HL-60 (cell line): ENCODE measurements around the gene ATP7A.

Source experiments
- DNase-seq, 2 experiments: peaks; one replicate each; pipeline ENCODE4 v3.0.0-alpha.2; 2010 to 2020; ENCODE audit warnings: low read depth in 1 of 2, low spot score in 1 of 2
- H3K27ac ChIP-seq: fragments of 250-450 bp; sonication (Bioruptor Pico); replicated peaks from 2 replicates; pipeline ENCODE4 v1.5.1; 2020; ENCODE audit warnings: mild to moderate bottlenecking, moderate library complexity
- H3K27me3 ChIP-seq: fragments of 250-450 bp; sonication (Bioruptor Pico); 2 replicates; pipeline ENCODE4 v1.5.1; 2021; ENCODE audit warnings: mild to moderate bottlenecking, moderate library complexity; ENCODE audit not compliant: insufficient read depth, poor library complexity, severe bottlenecking
- H3K4me3 ChIP-seq: replicated peaks from 2 replicates; pipeline ENCODE4 v1.5.1; 2011; ENCODE audit warnings: mild to moderate bottlenecking, control low read depth, low read length; ENCODE audit not compliant: insufficient read depth
- CTCF ChIP-seq: IDR thresholded peaks from one replicate; pipeline ENCODE4 v1.5.1; 2011; ENCODE audit warnings: low read length, control low read depth, inconsistent platforms; ENCODE audit not compliant: insufficient read depth
- GABPA ChIP-seq: IDR thresholded peaks from 2 replicates; pipeline ENCODE4 v1.6.1; 2012; ENCODE audit warnings: low read depth
- POLR2AphosphoS5 ChIP-seq: IDR thresholded peaks from 2 replicates; pipeline ENCODE4 v1.6.1; 2012; ENCODE audit warnings: low read depth
- REST ChIP-seq: IDR thresholded peaks from 2 replicates; pipeline ENCODE4 v1.6.1; 2012; ENCODE audit warnings: low read depth; ENCODE audit not compliant: insufficient replicate concordance
- SPI1 ChIP-seq: IDR thresholded peaks from 2 replicates; pipeline ENCODE4 v1.6.1; 2012; ENCODE audit warnings: low read depth, mild to moderate bottlenecking, borderline replicate concordance

Gene ATP7A

GRCh38 chrX:77945910-77946545 lies 35.5 kb downstream of the ATP7A start:
- no peak overlapping the region for H3K4me3 ChIP-seq
- no peak for TF ChIP-seq SPI1
- TF ChIP-seq POLR2AphosphoS5, result no peak
- TF ChIP-seq REST, result no peak
- no peak for TF ChIP-seq GABPA
- no peaks in the 10 kb centered on the region for H3K27me3 ChIP-seq
- DNase-seq, result no peak
- H3K27ac ChIP-seq, result no peak overlapping the region

GRCh38 chrX:77946571-77946970 lies 36.1 kb downstream of the ATP7A start:
- DNase-seq, result no peak
- Histone ChIP-seq H3K27me3 (no peaks in the 10 kb centered on the region), H3K4me3 (no peak overlapping the region), H3K27ac (no peak overlapping the region)
- TF ChIP-seq CTCF, result no peak
- TF ChIP-seq POLR2AphosphoS5, result no peak
- no peak for TF ChIP-seq GABPA
- TF ChIP-seq REST, result no peak
- TF ChIP-seq SPI1, result no peak

GRCh38 chrX:77949840-77950239 lies 39.3 kb downstream of the ATP7A start:
- no peak overlapping the region for H3K27ac ChIP-seq

More at GRCh38 chrX:77949840-77950239, 39.3 kb downstream of the ATP7A start:
- DNase-seq, result no peak
- TF ChIP-seq CTCF (no peak), SPI1 (no peak), REST (no peak), POLR2AphosphoS5 (no peak), GABPA (no peak)
- H3K27me3 ChIP-seq, result no peaks in the 10 kb centered on the region
- no peak overlapping the region for H3K4me3 ChIP-seq
